A549 (cell line): ENCODE results near the gene RRBP1.

Experiments used
- CHD2 ChIP-seq: fragments of 150-350 bp; IDR thresholded peaks from 2 replicates; pipeline ENCODE4 v1.6.1; 2014; ENCODE audit warnings: low read length; ENCODE audit not compliant: partially characterized antibody
- CTCF ChIP-seq: fragments of >200 bp; sonication (Bioruptor Twin); formaldehyde crosslinking; IDR thresholded peaks from 3 replicates; pipeline ENCODE4 v1.5.1; 2016
- EP300 ChIP-seq, 2 experiments: fragments of >200 bp; sonication (Bioruptor Twin); formaldehyde crosslinking; IDR thresholded peaks; 2 replicates in 1 of 2; 3 replicates in 1 of 2; pipeline ENCODE4 v1.6.1; 2016 to 2017
- MAX ChIP-seq: IDR thresholded peaks from 2 replicates; pipeline ENCODE4 v1.6.1; 2012
- POLR2A ChIP-seq: IDR thresholded peaks from 2 replicates; pipeline ENCODE4 v1.6.1; 2012; ENCODE audit warnings: mild to moderate bottlenecking, low read length
- RARB ChIP-seq: fragments of 250-450 bp; sonication (Bioruptor Pico); IDR thresholded peaks from 2 replicates; pipeline ENCODE4 v1.8.0; 2021; ENCODE audit warnings: mild to moderate bottlenecking, moderate library complexity
- REST ChIP-seq: fragments of 200-600 bp; sonication (generic); IDR thresholded peaks from 2 replicates; pipeline ENCODE4 v1.6.1; 2016; ENCODE audit warnings: antibody characterized with exemption, mild to moderate bottlenecking, moderate library complexity
- SMC3 ChIP-seq: fragments of >200 bp; sonication (Bioruptor Twin); formaldehyde crosslinking; IDR thresholded peaks from 3 replicates; pipeline ENCODE4 v1.6.1; 2018; ENCODE audit warnings: inconsistent platforms
- TP53 ChIP-seq: fragments of 250-450 bp; sonication (Bioruptor Pico); IDR thresholded peaks from 2 replicates; pipeline ENCODE4 v1.5.0; 2021; ENCODE audit warnings: mild to moderate bottlenecking, moderate library complexity

- no peak for TF ChIP-seq CTCF
- TF ChIP-seq TP53 (CRISPR knock-in tag): no peak
- TF ChIP-seq POLR2A: no peak
- no peak for TF ChIP-seq RARB (CRISPR knock-in tag)
- TF ChIP-seq CHD2: no peak
- no peak for TF ChIP-seq EP300 (IDR thresholded peaks at IDR 0.05)
- no peak for TF ChIP-seq SMC3
- TF ChIP-seq REST: no peak
- peak; percentile 35; the same call in 1 of the 2 replicates for TF ChIP-seq MAX
Measured at GRCh38 chr20:17679941-17680835, 1.9 kb downstream of the RRBP1 start.
